GM19463 (cell line): Measurements from ENCODE around the gene LAPTM4A.
"Not testable (repeated sequence)": the region's sequence is repeated elsewhere in the genome, so short reads cannot be mapped to it uniquely, and the experiment has no call there.

Experiments
- ATAC-seq: cut with Tn5 transposase; IDR thresholded peaks from one replicate; pipeline ENCODE4 v1.9.1; 2021; ENCODE audit warnings: mild to moderate bottlenecking, moderate library complexity; ENCODE audit not compliant: unreplicated experiment

LAPTM4A gene

DNA sequence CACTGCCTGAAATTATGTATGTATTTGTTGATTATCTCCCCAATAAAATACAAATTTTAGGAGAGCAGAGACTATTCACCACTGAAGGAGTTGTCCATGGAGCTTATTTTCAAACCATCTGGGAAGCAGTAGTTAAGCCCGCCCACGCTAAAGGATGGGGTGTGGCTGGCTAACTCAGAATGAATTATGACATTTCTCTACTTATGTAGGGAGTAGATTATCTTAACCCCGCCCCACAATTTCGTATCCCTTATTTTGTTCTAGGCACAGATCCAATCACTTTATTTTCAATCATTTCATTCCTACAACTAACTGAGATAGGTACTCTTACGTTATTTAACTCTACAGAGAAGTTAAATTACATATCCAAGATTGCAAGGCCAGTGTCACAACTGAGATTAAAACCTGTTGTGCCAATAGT is 1.4 kb upstream of the LAPTM4A start:
- ATAC-seq, result no peak

GRCh38 chr2:20052229-20052851 is 912 bp upstream of the LAPTM4A start:
- no peak for ATAC-seq

- peak; percentile 12 for ATAC-seq
These were observed 539 bp downstream of the LAPTM4A start for GRCh38 chr2:20050646-20051531.

GRCh38 chr2:20050104-20050645 is 1.3 kb downstream of the LAPTM4A start:
- no peak for ATAC-seq

GRCh38 chr2:20049637-20050036 is 1.8 kb downstream of the LAPTM4A start:
- ATAC-seq, result no peak

DNA sequence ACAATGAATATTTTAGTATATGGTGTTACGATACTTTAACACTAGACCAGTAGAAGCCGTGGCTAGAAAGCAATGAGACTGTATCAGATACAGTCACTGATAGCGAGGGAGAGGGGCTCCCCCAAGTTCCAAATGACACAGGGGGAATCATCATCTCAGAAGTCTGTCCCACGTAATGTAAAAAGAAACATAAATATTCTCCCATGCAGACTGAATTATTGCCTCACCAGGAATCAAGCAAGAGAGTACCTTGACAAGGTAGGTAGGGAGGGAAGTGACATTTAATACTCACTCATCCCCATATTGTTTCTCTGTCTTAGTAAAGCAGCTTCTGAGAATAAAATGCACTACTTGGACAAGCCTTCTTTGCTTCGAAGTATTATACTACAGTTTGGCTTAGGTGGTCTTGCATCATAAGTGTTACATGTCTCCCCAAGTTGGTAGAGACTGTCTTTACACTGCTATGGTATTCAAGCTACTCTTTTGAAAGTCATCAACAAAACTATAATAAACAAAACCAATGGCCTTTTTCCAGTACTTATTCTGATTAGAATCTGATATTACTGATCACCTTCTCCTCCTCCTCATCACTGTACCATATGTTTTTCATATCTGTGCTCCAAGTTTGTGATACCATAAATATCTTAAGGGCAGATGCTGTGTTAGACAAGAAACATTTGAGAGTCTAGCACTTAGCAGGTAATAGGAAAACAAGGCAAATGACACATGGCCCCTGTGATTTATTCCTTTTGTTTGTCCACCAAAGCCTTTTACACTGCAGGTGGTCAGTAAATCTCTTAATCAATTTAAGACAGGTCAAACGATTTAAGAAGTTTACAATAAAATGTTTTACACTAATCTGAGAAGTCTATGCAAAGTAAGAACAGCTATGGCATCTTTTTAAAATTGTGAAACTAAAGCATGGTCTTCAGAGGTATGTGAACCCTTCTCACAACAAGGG is 2.7 kb downstream of the LAPTM4A start:
- ATAC-seq, result no peak

- not testable (repeated sequence) for ATAC-seq
These were observed 5.6 kb downstream of the LAPTM4A start for GRCh38 chr2:20045712-20046292.

GRCh38 chr2:20044778-20045177 is 6.7 kb downstream of the LAPTM4A start:
- no peak for ATAC-seq

GRCh38 chr2:20042531-20042930 is 8.9 kb downstream of the LAPTM4A start:
- ATAC-seq, result no peak

DNA sequence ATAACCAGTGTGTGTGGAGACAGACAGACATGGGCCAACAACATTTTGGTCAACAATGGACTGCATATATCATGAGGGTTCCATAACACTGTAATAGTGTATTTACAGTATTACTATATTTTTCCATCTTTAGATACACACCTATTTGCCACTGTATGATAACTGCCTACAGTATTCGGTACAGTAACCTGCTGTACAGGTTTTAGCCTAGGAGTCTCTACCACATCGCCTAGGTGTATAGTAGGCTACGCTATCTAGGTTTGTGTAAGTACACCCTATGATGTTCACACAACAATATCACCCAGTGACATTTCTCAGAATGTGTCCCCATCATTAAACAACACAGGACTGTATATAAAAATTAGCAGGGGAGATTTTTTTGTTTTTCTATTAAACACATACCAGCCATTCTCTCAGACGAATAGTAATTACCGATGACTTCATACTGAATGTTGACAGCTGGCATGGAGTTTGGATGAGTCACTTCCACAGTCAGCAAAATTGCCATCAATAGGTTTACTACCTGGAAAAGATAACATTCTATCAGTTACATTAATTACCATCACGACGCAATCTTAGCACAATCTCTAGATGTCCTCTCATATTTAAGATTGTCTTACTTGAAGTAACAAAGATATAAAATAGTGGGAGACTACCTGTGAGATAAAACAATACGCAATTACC is 10.8 kb downstream of the LAPTM4A start:
- ATAC-seq, result no peak

GRCh38 chr2:20037660-20038059 is 13.8 kb downstream of the LAPTM4A start:
- no peak for ATAC-seq

DNA sequence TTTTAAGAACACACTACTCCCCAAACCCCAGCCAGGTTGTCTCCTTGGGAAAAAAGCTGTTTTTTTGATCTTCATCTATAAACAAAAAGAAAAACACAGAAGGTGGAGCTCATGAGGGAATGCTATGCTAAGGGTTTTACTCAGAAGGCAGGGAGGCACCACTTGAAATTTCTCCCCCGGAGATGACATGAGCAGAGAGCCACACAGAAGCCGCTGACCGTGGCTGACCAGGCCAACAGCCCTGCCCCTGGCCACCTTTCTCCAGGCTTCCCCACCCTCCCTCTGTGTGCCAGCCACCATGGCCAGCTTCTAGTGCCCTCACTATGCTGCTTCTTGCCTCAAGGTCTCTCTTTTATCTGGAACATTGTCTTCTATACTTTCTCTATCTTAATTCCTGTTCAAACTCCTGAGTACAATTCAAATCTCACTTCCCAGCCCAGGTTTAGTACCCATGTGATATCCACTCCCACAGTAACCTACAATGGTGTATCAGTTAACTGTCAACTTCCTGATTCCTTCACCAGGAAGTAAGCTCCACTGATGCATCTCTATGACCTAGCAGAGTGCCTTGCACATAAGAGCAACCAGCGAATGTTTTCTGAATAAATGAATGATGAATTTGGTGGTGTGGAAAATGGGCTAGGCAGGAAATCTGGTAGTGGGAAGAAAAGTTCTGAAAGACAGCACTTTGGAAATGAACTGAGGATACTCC is 15.3 kb downstream of the LAPTM4A start:
- ATAC-seq, result no peak

DNA sequence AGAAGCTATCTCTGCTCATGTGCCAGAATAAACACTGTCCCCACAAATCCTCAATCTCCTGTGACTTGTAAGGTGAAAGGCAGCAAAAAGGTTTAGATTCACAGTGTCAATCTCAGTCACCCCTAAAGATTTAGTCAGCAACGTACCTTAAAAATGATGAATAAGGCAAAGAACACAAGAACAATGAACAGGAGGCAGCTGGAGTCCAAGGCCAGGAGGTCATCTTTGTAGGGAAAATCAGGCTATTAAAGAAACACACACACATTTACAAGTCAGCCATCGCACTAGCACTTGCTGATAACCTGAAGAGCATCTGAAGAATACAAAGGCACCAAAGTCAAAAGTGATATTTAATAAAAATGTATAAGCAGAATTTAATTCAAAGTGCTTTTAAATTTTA is 16.6 kb downstream of the LAPTM4A start:
- ATAC-seq, result no peak

- ATAC-seq, result no peak
These were observed 17.2 kb downstream of the LAPTM4A start for GRCh38 chr2:20034218-20034617.

GRCh38 chr2:20033322-20033721 is 18.1 kb downstream of the LAPTM4A start:
- ATAC-seq, result no peak

- ATAC-seq, result no peak
These were observed 21.2 kb downstream of the LAPTM4A start for GRCh38 chr2:20030224-20030623.

DNA sequence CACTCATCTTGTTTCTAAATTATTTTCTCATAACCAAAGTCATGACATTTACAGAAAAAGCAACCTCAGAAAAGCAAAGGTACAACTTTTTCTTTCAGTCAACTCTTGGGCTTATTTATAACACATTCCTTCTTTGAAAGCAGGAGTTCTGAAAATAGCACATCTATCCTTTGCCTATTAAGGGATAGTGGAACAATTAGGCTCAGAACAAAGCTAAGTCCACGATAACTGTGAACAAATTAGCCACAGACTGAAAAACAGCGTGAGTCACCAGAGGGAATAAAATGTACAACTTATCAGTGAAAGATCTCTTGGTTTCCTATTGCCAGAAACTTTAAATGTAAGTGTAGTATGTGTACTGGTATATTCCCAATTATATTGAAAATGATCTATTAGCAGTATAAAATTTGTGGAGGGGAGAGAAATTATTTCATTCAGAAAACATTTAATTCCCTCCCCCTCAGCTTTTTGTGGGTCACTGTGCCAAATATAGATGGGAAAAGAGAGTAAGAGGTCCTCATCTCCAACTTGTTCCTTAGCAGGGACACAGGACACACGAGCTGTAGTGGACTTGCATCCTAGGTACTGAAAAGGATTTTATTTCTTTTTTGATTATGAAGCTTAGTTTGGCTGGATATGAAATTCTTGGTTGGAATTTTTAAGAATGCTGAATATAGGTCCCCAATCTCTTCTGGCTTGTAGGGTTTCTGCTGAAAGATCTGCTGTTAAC is 23.6 kb downstream of the LAPTM4A start:
- no peak for ATAC-seq

DNA sequence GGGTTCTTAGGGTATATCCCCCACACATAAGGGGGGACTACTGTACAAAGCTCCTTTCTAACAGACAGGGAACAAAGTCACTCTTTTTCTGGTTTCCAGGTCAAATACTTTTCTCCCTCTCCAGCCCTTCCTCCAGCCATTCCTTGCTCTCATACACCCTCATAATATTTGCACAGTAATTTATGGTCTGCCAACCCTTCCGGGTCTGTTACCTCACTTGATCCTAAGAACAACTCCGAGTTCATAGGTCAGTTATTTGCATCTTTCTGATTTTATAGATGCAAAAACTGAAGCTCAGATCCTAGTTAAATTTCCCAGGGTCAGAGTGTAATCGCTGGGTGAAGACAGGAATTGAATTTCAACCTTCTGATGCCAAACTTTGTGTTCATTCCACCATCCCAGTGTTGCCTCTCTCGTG is 24.2 kb downstream of the LAPTM4A start:
- no peak for ATAC-seq
